ENCODE measurements around the gene LMTK2.

The LMTK2 gene

DNA sequence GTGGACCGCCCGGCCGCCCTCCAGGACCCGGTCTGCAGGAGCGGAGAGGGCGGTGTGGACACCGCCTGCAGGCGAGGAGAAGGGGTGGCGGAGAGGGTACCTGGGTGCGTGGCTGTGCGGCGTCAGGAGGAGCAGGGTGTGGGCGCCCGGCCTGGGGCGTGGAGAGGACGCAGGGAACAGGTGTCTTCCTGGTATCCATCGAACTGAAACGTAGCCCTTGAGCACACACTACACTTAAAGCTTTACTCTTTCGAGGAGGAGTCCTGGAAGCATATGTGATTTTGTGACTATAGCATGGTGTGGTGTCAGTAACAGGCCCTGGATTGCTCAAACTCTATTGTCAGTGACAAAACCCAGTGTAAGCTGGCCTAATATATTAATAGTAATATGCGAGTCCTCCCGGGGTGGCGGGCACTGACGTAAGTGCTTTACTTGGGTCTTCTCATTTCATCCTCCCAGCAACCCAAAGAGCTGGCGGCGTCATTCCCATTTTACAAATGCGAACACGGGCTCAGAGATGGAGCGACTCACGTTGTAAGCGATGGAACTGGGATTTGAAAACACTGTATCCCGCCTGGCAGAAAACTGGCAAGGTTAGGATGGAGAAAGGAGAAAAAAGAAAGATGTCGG lies 145.9 kb downstream of the LMTK2 start:
- DNase-seq (ENCODE audit: low spot score): no peak
- Mint-ChIP-seq H3K4me1 (ENCODE audit: low read depth) (peaks cover 48% of the 10 kb centered on the region), H3K4me3 (peak overlapping the region; percentile 97), H3K27me3 (ENCODE audit: low read depth) (no peaks in the 10 kb centered on the region), H3K9me3 (no peaks in the 10 kb centered on the region), H3K36me3 (ENCODE audit: low read depth) (peaks cover 33% of the 10 kb centered on the region), H3K27ac (peak overlapping the region; percentile 100)

DNA sequence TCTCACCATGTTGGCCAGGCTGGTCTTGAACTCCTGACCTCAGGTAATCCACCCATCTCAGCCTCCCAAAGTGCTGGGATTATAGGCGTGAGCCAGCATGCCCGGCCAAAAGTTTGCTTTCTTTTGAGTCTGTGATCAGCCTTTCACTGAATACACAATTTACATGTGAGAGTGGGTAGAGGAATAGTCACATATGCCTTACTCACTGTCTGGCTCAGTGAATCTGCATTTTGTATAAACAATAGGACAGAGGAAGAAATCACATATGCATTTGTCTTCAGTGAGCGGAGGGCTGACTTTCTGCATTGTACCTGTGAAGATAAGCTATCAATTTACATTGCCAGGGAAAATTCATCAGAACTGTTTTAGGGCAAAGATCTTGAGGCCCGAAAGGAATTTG lies 147.9 kb downstream of the LMTK2 start:
- Mint-ChIP-seq H3K4me1 (ENCODE audit: low read depth) (peaks cover 38% of the 10 kb centered on the region), H3K9me3 (no peaks in the 10 kb centered on the region), H3K27me3 (ENCODE audit: low read depth) (no peaks in the 10 kb centered on the region), H3K36me3 (ENCODE audit: low read depth) (peaks cover 31% of the 10 kb centered on the region), H3K27ac (peak overlapping the region; percentile 80), H3K4me3 (no peak overlapping the region)
- no peak for DNase-seq (ENCODE audit: low spot score)

DNA sequence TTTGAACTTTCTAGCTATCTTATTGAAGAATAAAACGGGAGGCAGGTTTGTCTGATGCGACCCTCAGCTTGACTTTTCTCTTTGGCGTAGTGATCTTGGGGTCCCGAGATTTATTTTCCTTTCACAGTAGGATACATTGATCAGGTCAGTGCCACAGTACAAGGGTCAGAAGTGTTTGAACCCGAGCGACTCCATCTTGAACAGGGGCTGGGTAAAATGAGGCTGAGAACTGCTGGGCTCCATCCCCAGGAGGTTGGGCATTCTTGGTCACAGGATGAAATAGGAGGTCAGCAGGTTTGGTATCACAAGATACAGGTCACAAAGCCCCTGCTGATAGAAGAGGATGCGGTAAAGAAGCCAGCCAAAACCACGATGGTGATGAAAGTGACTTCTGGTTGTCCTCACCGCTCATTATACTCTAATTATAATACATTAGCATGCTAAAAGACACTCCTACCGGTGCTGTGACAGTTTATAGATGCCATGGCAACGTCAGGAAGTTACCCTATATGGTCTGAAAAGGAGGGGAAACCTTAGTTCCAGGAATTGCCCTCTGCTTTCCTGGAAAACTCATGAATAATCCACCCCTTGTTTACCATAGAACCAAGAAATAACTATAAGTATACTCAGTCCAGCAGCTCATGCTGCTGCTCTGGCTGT lies 148.4 kb downstream of the LMTK2 start:
- H3K27me3 Mint-ChIP-seq (ENCODE audit: low read depth): no peaks in the 10 kb centered on the region
- DNase-seq (ENCODE audit: low spot score): peak; percentile 25
- H3K4me3 Mint-ChIP-seq: peak overlapping the region; percentile 33
- peak overlapping the region; percentile 80 for H3K27ac Mint-ChIP-seq
- peaks cover 33% of the 10 kb centered on the region for H3K4me1 Mint-ChIP-seq (ENCODE audit: low read depth)
- no peaks in the 10 kb centered on the region for H3K9me3 Mint-ChIP-seq
- peaks cover 27% of the 10 kb centered on the region for H3K36me3 Mint-ChIP-seq (ENCODE audit: low read depth)

DNA sequence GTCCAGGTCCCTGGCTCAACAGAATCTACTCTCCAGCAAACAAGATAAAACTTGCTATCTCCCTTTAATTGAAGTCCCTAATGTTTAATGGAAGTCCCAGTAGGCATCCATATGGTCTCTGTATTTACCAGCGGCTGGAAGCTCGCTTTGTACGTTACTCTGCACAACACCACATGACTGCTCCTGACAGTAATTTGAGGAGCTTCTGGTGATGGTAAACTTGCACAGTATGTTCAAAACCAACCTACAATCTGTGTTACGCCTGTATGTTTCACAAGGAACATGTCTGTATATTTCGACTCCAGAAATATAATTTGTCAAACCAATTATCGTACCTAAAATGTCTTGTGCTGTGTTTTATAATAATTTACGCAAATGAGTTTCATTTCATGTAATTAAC lies 149.8 kb downstream of the LMTK2 start:
- H3K4me1 Mint-ChIP-seq (ENCODE audit: low read depth): peaks cover 23% of the 10 kb centered on the region
- no peak for DNase-seq (ENCODE audit: low spot score)
- H3K9me3 Mint-ChIP-seq: no peaks in the 10 kb centered on the region
- H3K27ac Mint-ChIP-seq: peak overlapping the region; percentile 52
- H3K4me3 Mint-ChIP-seq: no peak overlapping the region
- H3K27me3 Mint-ChIP-seq (ENCODE audit: low read depth): no peaks in the 10 kb centered on the region
- peaks cover 33% of the 10 kb centered on the region for H3K36me3 Mint-ChIP-seq (ENCODE audit: low read depth)

DNA sequence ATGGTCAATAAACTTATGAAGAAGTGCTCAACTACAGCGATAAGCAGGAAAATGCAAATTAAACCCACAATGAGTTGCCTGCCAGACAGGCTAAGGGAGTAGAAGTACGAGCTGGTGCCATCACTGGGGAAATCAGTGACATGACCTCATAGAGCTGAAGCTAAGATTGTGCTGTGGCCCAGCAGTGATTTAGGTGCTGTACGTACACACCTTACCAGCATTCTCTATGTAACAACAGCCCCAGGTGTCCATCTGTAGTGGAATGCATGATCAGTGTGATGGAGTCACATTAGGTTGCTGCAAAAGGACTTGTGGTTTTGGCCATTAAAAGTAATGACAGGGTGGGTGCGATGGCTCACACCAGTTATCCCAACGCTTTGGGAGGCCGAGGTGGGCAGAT lies 151.0 kb downstream of the LMTK2 start:
- Mint-ChIP-seq H3K4me3 (no peak overlapping the region), H3K27me3 (ENCODE audit: low read depth) (no peaks in the 10 kb centered on the region), H3K4me1 (ENCODE audit: low read depth) (peaks cover 21% of the 10 kb centered on the region), H3K36me3 (ENCODE audit: low read depth) (peaks cover 40% of the 10 kb centered on the region), H3K9me3 (no peaks in the 10 kb centered on the region), H3K27ac (no peak overlapping the region)
- no peak for DNase-seq (ENCODE audit: low spot score)
